NCI-H2081 (cell line): ENCODE results near the gene PIGBOS1.
"Not testable (repeated sequence)": the region's sequence is repeated elsewhere in the genome, so short reads cannot be mapped to it uniquely, and the experiment has no call there.

Source experiments
- DNase-seq, 2 experiments: peaks; one replicate each; lab custom pipeline; 2025; lab: John Stamatoyannopoulos, UW

PIGBOS1 gene

GRCh38 chr15:55318588-55319494 lies at the start of gene PIGBOS1, which contains the start of gene PIGB:
PIGBOS1 (minus strand) TSS chr15:55319123; CDS start chr15:55317792, 1,331 bp downstream.
PIGB (plus strand) TSS chr15:55319222; CDS start chr15:55319251, 29 bp downstream.
- peak; percentile 59 to 83 for DNase-seq

- no peak for DNase-seq
These were observed 48.1 kb upstream of the PIGBOS1 start for GRCh38 chr15:55366981-55367380.

GRCh38 chr15:55362641-55363040 lies 43.7 kb upstream of the PIGBOS1 start:
- DNase-seq = no peak

- no peak for DNase-seq
These were observed 42.1 kb upstream of the PIGBOS1 start for GRCh38 chr15:55361048-55361447.

- no peak for DNase-seq
These were observed 41.3 kb upstream of the PIGBOS1 start for GRCh38 chr15:55360256-55360655.

GRCh38 chr15:55358471-55358870 lies 39.5 kb upstream of the PIGBOS1 start:
- no peak for DNase-seq

GRCh38 chr15:55357774-55358173 lies 38.9 kb upstream of the PIGBOS1 start:
- no peak for DNase-seq

GRCh38 chr15:55356985-55357585 lies 38.2 kb upstream of the PIGBOS1 start:
- DNase-seq = no peak

- no peak for DNase-seq
These were observed 34.1 kb upstream of the PIGBOS1 start for GRCh38 chr15:55353025-55353424.

GRCh38 chr15:55349282-55349681 lies 30.4 kb upstream of the PIGBOS1 start:
- DNase-seq = no peak

GRCh38 chr15:55348281-55348778 lies 29.4 kb upstream of the PIGBOS1 start:
- no peak for DNase-seq

GRCh38 chr15:55344206-55344605 lies 25.3 kb upstream of the PIGBOS1 start:
- DNase-seq = no peak

GRCh38 chr15:55343168-55343567 lies 24.2 kb upstream of the PIGBOS1 start:
- DNase-seq = peak; percentile 18 to 62

- DNase-seq = no peak
These were observed 18.2 kb upstream of the PIGBOS1 start for GRCh38 chr15:55337160-55337559.

- no peak for DNase-seq
These were observed 16.1 kb upstream of the PIGBOS1 start for GRCh38 chr15:55334997-55335396.

- no peak for DNase-seq
These were observed 15.4 kb upstream of the PIGBOS1 start for GRCh38 chr15:55334371-55334770.

GRCh38 chr15:55327387-55327786 lies 8.5 kb upstream of the PIGBOS1 start:
- no peak for DNase-seq

GRCh38 chr15:55322467-55322866 lies 3.5 kb upstream of the PIGBOS1 start:
- DNase-seq = no peak

- DNase-seq = no peak
These were observed 2.0 kb upstream of the PIGBOS1 start for GRCh38 chr15:55320963-55321362.

- no peak for DNase-seq
These were observed 1.3 kb upstream of the PIGBOS1 start for GRCh38 chr15:55320238-55320550.

GRCh38 chr15:55319537-55320237 lies 764 bp upstream of the PIGBOS1 start:
- DNase-seq = no peak

GRCh38 chr15:55302801-55303200 lies 16.1 kb downstream of the PIGBOS1 start:
- DNase-seq = not testable (repeated sequence)

- DNase-seq = no peak
These were observed 21.6 kb downstream of the PIGBOS1 start for GRCh38 chr15:55297315-55297714.
